ENCODE measurements around the gene NHERF1.

The NHERF1 gene

DNA sequence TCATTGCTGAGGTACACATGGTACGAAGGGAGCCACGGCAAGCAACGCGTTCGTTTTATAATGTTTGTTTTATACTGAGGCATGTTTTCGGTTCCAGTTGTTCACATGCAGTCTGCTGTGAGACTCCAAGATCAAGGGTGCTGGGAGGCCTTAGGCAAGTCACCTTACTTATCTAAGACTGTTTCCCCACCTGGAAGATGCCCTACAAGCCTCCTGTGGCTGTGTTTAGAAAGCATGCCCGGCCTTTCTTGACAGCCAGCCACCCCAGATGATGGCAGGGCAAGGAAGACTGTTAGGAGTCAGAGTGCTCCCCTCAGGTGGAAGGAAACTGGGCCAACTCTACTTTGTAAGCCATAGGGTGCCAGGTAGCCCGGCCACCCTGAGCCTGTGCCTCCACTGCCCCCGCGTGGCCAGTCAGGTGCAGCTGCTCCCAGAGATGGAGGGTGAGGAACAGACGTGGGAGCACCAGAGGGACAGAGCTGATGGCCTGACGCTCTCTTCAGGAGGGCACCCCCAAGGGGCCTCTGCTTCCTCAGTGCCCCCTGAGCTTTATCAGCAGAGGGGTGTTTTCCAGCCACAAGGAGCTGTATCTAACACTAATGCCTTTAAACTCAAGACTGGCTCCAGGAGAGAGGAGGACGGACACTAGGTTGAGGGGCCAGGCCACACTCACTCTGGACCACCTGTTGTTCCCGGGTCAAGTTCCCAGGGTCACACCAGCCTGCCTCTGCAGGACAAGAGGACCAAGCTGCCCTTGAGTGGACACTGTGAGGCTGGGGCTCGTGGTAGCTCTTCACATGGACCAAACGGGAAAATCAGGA lies 22.3 kb downstream of the NHERF1 start:
- TF ChIP-seq, protein P1, sequence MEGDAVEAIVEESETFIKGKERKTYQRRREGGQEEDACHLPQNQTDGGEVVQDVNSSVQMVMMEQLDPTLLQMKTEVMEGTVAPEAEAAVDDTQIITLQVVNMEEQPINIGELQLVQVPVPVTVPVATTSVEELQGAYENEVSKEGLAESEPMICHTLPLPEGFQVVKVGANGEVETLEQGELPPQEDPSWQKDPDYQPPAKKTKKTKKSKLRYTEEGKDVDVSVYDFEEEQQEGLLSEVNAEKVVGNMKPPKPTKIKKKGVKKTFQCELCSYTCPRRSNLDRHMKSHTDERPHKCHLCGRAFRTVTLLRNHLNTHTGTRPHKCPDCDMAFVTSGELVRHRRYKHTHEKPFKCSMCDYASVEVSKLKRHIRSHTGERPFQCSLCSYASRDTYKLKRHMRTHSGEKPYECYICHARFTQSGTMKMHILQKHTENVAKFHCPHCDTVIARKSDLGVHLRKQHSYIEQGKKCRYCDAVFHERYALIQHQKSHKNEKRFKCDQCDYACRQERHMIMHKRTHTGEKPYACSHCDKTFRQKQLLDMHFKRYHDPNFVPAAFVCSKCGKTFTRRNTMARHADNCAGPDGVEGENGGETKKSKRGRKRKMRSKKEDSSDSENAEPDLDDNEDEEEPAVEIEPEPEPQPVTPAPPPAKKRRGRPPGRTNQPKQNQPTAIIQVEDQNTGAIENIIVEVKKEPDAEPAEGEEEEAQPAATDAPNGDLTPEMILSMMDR (IDR thresholded peaks at IDR 0.05; ENCODE audit: low read depth, low read length), result peak; percentile 98

DNA sequence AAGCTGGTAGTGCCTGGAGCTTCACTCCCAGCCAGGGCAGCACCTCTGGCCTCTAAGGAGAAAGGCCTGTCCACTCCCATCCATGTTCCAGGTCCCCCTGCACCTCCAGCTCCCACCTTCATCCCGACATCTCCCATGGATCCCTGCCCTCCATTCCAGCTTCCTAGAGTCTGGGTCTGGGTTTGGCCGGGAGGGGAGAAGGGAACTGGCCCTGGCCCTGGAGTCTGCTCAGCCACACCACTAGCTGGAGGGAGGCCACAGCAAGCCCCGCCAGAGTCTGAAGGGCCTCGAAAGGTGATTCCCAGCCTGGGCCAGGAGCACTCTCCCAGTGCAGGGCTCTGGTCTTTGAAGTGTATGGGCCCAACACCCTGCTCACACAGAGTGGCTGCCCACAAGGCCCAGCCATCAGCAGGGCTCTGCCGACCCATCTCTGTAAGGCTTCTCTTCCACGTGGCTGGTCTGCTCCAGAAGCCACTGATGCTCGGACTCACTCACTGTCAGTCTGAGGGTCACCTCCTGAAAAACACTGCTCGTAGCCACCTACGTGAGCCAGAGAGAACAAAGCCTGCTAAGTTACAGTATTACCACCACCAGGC lies 23.0 kb downstream of the NHERF1 start:
- H3K27ac ChIP-seq, result no peak overlapping the region
- TF ChIP-seq, protein P1 (IDR thresholded peaks at IDR 0.05; ENCODE audit: low read depth, low read length), result no peak

More for the DNA sequence above, 22.3 kb downstream of the NHERF1 start:
- H3K9me3 ChIP-seq (ENCODE audit: severe bottlenecking), result no peaks in the 10 kb centered on the region
- H3K4me3 ChIP-seq (ENCODE audit: low read depth, low read length), result no peak overlapping the region
- peak; percentile 89 for DNase-seq
- H3K36me3 ChIP-seq, result peaks cover 85% of the 10 kb centered on the region
- no peaks in the 10 kb centered on the region for H3K27me3 ChIP-seq (ENCODE audit: insufficient read depth, low read depth, severe bottlenecking)
- peak overlapping the region; percentile 28 for H3K27ac ChIP-seq

DNA sequence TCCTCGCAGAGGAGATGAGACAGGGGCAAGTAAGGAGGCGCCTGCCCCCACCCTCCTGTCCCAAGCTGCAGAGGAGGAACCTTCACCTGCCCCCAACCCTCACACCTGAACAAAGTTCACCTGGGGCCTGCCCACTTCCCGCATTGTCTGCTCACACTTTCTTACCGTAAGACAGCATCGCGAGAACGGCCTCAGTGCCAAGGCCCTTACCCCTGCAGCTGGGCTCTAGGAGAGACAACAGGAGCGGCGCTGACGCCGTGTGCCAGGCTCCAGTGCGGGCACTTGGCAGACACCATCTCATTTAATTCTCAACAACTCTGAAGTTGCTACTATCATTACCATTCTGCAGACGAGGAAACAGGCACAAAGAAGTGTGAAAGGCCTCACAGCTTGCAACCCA lies 23.6 kb downstream of the NHERF1 start:
- Histone ChIP-seq H3K4me3 (ENCODE audit: low read depth, low read length) (no peak overlapping the region), H3K27ac (no peak overlapping the region), H3K27me3 (ENCODE audit: insufficient read depth, low read depth, severe bottlenecking) (no peaks in the 10 kb centered on the region), H3K36me3 (peaks cover 71% of the 10 kb centered on the region), H3K9me3 (ENCODE audit: severe bottlenecking) (no peaks in the 10 kb centered on the region)
- no peak for DNase-seq
- TF ChIP-seq, protein P1 (IDR thresholded peaks at IDR 0.05; ENCODE audit: low read depth, low read length), result no peak

More for the DNA sequence above, 23.0 kb downstream of the NHERF1 start:
- peaks cover 77% of the 10 kb centered on the region for H3K36me3 ChIP-seq
- no peak overlapping the region for H3K4me3 ChIP-seq (ENCODE audit: low read depth, low read length)
- no peak for DNase-seq
- H3K9me3 ChIP-seq (ENCODE audit: severe bottlenecking), result no peaks in the 10 kb centered on the region
- H3K27me3 ChIP-seq (ENCODE audit: insufficient read depth, low read depth, severe bottlenecking), result no peaks in the 10 kb centered on the region

DNA sequence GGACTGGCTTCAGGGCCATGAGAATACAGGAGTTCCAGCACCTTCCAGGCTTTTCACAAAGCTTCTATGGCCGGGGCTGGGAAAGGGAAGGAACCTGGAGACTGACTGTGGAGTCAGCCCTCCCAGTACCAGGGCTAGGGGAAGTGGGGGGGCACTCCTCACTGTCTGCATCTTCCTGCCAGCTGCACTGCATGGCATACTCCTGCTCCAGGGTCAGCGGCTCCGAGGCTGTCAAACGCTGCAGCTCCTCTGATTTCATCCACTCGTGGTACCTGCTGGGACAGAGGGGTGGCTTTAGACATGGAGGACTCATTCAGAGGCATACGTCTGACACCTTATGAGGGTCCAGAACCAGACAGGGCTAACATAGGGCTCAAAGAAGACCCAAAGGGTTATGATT lies 25.0 kb downstream of the NHERF1 start:
- H3K27me3 ChIP-seq (ENCODE audit: insufficient read depth, low read depth, severe bottlenecking), result no peaks in the 10 kb centered on the region
- no peak for DNase-seq
- H3K4me3 ChIP-seq (ENCODE audit: low read depth, low read length), result no peak overlapping the region
- no peak overlapping the region for H3K27ac ChIP-seq
- TF ChIP-seq, protein P1 (IDR thresholded peaks at IDR 0.05; ENCODE audit: low read depth, low read length), result no peak
- H3K9me3 ChIP-seq (ENCODE audit: severe bottlenecking), result no peaks in the 10 kb centered on the region
- H3K36me3 ChIP-seq, result peaks cover 65% of the 10 kb centered on the region

DNA sequence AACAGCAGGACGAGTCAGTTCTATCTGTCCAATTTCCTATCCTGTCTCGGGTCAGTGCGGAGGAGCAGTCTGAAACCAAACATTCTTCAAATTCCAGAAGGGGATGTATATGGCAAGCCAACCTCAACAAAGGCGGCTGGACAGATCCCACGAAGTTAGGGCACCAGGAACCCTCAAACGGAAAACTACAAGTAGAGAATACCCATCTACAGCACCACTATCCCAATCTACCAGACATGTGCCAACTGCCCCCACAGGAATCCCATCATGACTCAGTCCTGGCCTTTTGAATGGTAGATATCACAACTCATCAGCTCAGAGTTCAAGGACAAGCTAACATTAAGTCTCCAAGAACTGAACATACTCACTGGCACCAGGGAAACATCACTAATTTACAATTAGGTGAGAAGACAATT lies 25.5 kb downstream of the NHERF1 start:
- H3K4me3 ChIP-seq (ENCODE audit: low read depth, low read length), result no peak overlapping the region
- TF ChIP-seq, protein P1 (IDR thresholded peaks at IDR 0.05; ENCODE audit: low read depth, low read length), result no peak
- H3K27ac ChIP-seq, result no peak overlapping the region
- H3K27me3 ChIP-seq (ENCODE audit: insufficient read depth, low read depth, severe bottlenecking), result no peaks in the 10 kb centered on the region
- H3K36me3 ChIP-seq, result peaks cover 63% of the 10 kb centered on the region
- DNase-seq, result no peak
- no peaks in the 10 kb centered on the region for H3K9me3 ChIP-seq (ENCODE audit: severe bottlenecking)

Measured in WERI-Rb-1 (cell line).